NCI-H1436 (cell line): ENCODE data around the gene CYB561D1.

Experiments
- DNase-seq: peaks from one replicate; lab custom pipeline; 2025; lab: John Stamatoyannopoulos, UW

The CYB561D1 gene

DNA sequence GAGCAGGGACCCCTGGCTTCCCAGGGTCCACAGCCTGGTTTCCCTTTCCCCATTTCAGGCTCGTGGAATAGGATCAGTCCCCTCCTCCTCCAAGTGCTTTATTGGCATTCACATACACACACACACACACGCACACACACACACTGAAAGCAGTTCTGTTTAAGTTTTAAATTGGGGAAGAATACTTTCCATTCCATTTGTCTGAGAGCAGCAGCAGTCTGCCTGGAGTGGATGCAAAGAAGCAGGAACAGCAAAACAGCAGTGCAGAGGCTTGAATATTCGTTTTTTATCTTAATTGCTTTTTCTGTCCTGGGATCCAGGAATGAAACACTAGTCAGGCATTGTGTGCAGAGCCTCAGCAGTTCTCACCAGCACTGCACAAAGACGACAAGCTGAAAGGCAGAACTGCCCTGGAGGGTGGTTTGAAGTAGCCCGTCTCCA, 7.1 kb downstream of the CYB561D1 start:
- no peak for DNase-seq

- no peak for DNase-seq
Observed at GRCh38 chr1:109501644-109502363, 7.9 kb downstream of the CYB561D1 start.

DNA sequence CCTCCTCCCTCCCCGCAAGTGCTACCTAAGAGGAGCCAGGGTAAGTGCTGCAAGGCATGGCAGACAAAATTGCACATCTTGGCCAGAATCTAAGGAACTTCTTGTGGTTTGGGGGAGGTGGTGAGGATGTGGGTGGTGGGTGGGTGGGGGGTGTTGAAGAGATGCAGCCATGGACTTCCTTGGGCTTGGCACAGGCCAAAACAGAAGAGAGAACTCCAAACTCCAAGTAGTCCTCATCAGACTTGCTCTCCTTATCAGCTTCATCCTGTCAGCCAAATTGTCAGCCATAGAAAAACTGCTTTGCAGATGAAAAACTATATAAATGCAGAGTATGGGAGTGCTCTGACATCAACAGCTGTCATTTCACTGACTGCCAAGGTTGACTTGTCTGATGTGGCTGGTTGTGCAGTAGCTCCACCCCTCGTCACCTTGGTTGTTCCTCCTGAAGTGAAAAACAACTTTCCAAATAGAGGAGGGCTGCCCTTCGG, 8.5 kb downstream of the CYB561D1 start:
- no peak for DNase-seq

DNA sequence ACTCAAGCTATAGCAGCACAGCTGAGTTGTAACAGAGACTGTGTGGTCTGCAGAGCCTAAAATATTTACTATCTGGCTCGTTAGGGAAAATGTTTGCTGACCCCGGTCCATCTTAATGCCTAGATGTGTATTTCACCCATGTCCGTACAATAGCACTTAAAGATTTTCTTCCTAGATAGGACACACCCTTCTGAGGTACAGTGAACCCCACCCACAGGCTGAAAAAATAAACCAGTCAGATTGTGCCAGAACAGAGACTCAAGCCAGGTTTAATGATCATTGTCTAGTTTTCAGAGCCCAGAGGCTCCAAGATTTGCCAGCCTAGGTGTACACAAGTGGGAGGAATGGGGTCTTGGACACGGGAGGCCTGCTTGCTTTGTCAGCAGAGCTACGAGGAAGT, 10.0 kb downstream of the CYB561D1 start:
- no peak for DNase-seq

GRCh38 chr1:109504974-109505373, 11.1 kb downstream of the CYB561D1 start:
- DNase-seq = no peak

GRCh38 chr1:109508001-109508872, 14.3 kb downstream of the CYB561D1 start:
- DNase-seq = no peak

DNA sequence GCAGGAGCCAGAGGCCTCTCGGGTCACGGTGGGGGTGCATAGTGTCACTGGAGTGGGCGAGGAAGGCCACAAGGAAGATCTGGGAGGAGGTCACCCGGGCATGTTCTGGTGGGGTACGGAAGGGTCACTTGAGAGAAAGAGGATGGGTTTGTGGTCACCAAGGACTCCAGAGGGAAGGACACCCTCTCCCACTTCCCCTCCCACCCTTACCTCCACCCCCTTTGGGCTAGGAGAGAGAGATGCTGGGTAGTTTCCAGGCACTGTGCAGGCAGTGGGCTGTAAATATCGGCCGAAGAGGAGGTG, 14.9 kb downstream of the CYB561D1 start:
- no peak for DNase-seq

DNA sequence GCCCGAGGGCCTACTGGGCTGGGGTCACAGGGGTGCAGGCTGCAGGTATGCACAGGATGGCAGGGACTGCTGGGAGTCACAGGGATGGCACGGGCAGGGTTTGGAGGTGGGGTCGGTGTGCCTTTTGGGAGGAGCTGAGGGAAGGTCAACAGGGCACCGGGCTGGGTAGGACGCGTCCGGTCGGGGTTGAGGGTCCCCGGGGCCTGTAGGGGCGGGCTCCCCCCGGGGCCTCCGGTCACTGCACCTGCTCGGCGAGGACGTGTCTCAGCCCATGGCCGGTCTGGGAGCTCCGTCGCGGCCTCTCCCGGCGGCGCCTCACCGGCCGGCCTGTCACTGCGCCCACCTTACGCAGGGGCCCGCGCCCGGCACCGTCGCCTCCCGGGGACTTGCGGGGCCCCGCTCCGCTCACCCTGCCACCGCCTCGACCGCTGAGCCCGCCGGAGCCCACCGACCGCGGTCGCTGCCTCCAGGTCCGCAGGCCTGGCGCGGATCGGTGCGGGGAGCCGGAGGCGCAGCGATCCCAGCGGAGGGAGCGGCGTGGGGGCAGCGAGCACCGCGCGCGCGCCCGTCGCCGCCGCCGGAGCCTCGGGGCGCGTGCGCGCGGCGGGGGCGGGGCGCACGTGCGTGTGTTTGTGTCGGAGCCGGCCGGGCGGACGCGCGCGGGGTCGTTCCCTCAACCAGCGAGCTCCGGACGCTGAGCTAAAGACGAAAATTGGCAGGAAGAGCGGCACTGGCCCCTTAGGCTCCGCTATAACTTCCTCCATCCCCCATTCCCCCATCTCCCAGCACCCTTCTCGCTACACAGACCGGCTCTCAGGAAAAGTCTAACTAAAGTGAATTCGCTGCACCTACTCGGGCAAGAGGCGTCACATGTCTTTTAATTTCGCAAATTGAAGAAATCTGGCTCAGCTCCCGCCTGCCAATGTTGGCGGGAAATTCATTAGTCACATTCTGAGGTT, 15.6 kb downstream of the CYB561D1 start, which contains the start of gene AMIGO1:
Gene AMIGO1, minus strand, starts transcription at position 552 of the 959 bp plus-strand sequence. CDS start 815 bp downstream, outside the sequence.
- DNase-seq = peak; percentile 41

GRCh38 chr1:109513110-109513710, 19.3 kb downstream of the CYB561D1 start:
- DNase-seq = no peak

GRCh38 chr1:109514846-109515245, 21.0 kb downstream of the CYB561D1 start:
- DNase-seq = no peak

DNA sequence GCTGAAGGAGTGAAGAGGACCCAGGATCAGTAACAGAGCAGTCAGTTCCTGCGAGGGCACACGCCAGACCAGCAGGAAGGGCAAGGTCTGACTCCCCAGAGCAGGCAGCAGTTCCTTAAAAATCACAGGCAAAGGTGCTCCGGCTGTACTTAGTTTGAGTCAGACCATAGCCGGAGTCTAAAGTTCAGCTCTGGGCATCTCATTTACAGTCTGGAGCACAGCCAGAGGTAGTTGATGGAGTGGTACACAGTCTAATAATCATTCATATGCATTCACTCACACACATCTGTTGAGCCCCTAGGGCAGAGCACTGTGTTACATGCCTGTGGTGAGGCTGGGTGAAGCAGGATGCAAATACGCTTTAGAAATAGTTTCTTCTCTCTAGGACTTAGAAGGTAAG, 23.0 kb downstream of the CYB561D1 start:
- no peak for DNase-seq

GRCh38 chr1:109517337-109517736, 23.4 kb downstream of the CYB561D1 start:
- no peak for DNase-seq

DNA sequence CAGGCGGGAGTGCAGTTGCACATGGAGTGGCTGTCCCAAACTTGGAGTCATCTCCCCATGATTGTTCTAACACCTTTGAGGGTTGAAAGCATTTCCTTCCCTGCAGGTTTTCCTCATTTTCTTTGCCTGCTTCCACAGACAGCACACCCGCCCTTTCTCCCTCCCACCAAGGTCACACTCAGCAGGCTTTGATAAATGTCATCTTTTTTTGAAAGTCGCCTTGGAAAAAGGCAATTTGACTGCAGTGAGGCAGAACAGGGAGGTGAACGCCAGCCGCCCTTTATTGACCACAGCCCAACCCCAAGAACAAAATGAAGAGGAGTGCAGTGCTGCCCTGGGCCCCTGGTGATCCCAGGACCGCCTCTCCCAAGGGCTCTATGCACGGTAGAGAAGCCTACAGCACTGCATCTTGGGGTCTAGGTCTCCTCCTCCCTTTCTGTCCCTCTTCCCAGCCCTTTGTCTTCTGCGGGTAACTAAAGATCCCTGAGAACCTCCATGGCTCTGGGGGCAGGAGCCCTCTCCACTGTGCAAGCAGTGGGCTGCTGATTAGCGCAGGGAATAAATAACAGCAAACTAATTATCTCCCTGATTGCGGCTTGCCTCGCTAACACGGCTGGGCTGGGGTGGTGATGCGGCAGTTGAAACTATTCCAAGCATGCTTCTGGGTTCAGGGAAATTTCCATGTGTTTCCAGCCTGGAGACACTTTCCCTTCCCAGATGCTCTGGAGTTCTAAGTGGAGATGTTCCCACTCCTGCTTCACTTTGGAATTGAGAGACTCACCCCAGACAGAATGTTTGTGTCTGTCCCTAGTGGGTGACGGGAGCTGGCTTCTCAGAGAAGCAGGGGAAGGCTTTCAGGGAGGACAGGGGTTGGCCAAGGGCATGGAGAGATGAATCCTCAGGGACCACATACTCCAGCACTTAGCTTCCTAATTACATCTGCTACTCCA, 27.4 kb downstream of the CYB561D1 start:
- no peak for DNase-seq

GRCh38 chr1:109522026-109522425, 28.1 kb downstream of the CYB561D1 start:
- no peak for DNase-seq

DNA sequence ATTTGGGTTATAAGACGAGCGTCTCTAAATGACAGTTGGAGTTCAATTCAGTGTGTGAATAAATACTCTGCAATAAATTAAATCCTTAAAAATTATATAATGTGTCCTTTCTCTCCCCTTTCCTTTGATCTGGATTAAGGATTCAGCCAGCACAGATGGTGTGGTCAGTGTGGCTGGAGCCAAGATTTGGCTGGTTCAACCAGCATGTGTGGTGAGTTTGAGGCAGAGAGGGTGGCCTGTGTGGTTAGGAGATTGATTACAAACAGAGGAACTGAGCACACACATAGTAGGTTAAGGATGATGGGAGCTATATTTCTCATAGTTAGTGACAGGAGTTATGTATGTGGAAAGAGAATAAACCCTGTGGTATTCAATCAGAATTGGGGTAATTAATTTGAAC, 29.8 kb downstream of the CYB561D1 start:
- no peak for DNase-seq

GRCh38 chr1:109527098-109527811, 33.4 kb downstream of the CYB561D1 start:
- no peak for DNase-seq

GRCh38 chr1:109527846-109528695, 34.2 kb downstream of the CYB561D1 start:
- no peak for DNase-seq

- no peak for DNase-seq
Observed at GRCh38 chr1:109528712-109529111, 34.8 kb downstream of the CYB561D1 start.
